DOHH2 (cell line): ENCODE measurements around the gene ASF1A.

ENCODE experiments used
- H3F3A ChIP-seq: fragments of 200-600 bp; sonication (generic), shearing (Covaris generic); 2 replicates; pipeline ENCODE4 v1.6.0; 2016; ENCODE audit warnings: antibody characterized with exemption, mild to moderate bottlenecking; ENCODE audit not compliant: control insufficient read depth, insufficient read depth
- H3K27ac ChIP-seq: fragments of 200-600 bp; sonication (generic); 2 replicates; pipeline ENCODE4 v1.5.1; 2014; ENCODE audit warnings: low read depth, mild to moderate bottlenecking, low read length, moderate library complexity
- H3K27me3 ChIP-seq: fragments of 200-600 bp; sonication (generic); 2 replicates; pipeline ENCODE4 v1.6.1; 2014; ENCODE audit warnings: mild to moderate bottlenecking, low read length, mixed read lengths; ENCODE audit not compliant: control insufficient read depth
- H3K36me3 ChIP-seq: fragments of 200-600 bp; sonication (generic); 2 replicates; pipeline ENCODE4 v1.6.1; 2014; ENCODE audit warnings: mild to moderate bottlenecking, low read length, moderate library complexity, mixed read lengths; ENCODE audit not compliant: control insufficient read depth
- H3K4me1 ChIP-seq: fragments of 200-600 bp; sonication (generic); 2 replicates; pipeline ENCODE4 v1.6.1; 2014; ENCODE audit warnings: mild to moderate bottlenecking, low read length, mixed read lengths; ENCODE audit not compliant: control insufficient read depth
- H3K4me2 ChIP-seq: fragments of 200-600 bp; sonication (generic); 2 replicates; pipeline ENCODE4 v1.6.0; 2014; ENCODE audit warnings: mild to moderate bottlenecking, low read length, moderate library complexity
- H3K4me3 ChIP-seq: fragments of 200-600 bp; sonication (generic); 2 replicates; pipeline ENCODE4 v1.5.1; 2014; ENCODE audit warnings: mild to moderate bottlenecking, low read length, mixed read lengths
- H3K79me2 ChIP-seq: fragments of 200-600 bp; sonication (generic); 2 replicates; pipeline ENCODE4 v1.6.1; 2014; ENCODE audit warnings: mild to moderate bottlenecking, low read length, mixed read lengths; ENCODE audit not compliant: control insufficient read depth
- H3K9me2 ChIP-seq: fragments of 200-600 bp; sonication (generic); replicated peaks from 2 replicates; pipeline ENCODE4 v1.6.1; 2014; ENCODE audit warnings: mild to moderate bottlenecking, low read length, mixed read lengths; ENCODE audit not compliant: control insufficient read depth
- H3K9me3 ChIP-seq: fragments of 200-600 bp; sonication (generic); 2 replicates; pipeline ENCODE4 v1.6.1; 2014; ENCODE audit warnings: antibody characterized with exemption, low read length, mixed read lengths; ENCODE audit not compliant: control insufficient read depth, insufficient read depth
- H4K20me1 ChIP-seq: fragments of 200-600 bp; sonication (generic); 2 replicates; pipeline ENCODE4 v1.6.0; 2014; ENCODE audit warnings: low read depth, mild to moderate bottlenecking, antibody characterized with exemption, low read length, moderate library complexity; ENCODE audit not compliant: control insufficient read depth, insufficient read depth
- CTCF ChIP-seq: fragments of 200-600 bp; sonication (generic); IDR thresholded peaks from one replicate; pipeline ENCODE4 v1.5.1; 2014; ENCODE audit warnings: antibody characterized with exemption, mild to moderate bottlenecking, low read depth, low read length; ENCODE audit not compliant: poor library complexity, severe bottlenecking
- EZH2phosphoT487 ChIP-seq: fragments of 200-600 bp; sonication (generic); IDR thresholded peaks from 2 replicates; pipeline ENCODE4 v1.6.1; 2017; ENCODE audit warnings: borderline replicate concordance, mild to moderate bottlenecking, antibody characterized with exemption, low read length, moderate library complexity, mixed read lengths

ASF1A gene

GRCh38 chr6:118893807-118894424 lies at the start of gene ASF1A:
Gene ASF1A (plus strand): TSS chr6:118894152. CDS start chr6:118894414, 262 bp downstream.
- TF ChIP-seq EZH2phosphoT487: no peak
- peak; percentile 52 for TF ChIP-seq CTCF
- H3K27ac ChIP-seq: peak within 1 kb of the TSS; percentile 93
- peaks cover 5% of the 10 kb centered on the region; the same call in 1 of the 2 replicates for H4K20me1 ChIP-seq
- H3K4me3 ChIP-seq: peak within 1 kb of the TSS; percentile 93
- peak within 1 kb of the TSS; percentile 86 for H3K4me2 ChIP-seq
- no peaks in the 10 kb centered on the region for H3K9me3 ChIP-seq
- peaks cover 95% of the 10 kb centered on the region for H3K79me2 ChIP-seq
- no peaks in the 10 kb centered on the region for H3K27me3 ChIP-seq
- H3K36me3 ChIP-seq: peaks cover 39% of the 10 kb centered on the region
- no peaks in the 10 kb centered on the region for H3K9me2 ChIP-seq
- peaks cover 16% of the 10 kb centered on the region for H3F3A ChIP-seq
- H3K4me1 ChIP-seq: peaks cover 60% of the 10 kb centered on the region

GRCh38 chr6:118844915-118845314 lies 49.0 kb upstream of the ASF1A start:
- Histone ChIP-seq H3F3A (no peaks in the 10 kb centered on the region), H3K9me3 (no peaks in the 10 kb centered on the region), H3K27me3 (no peaks in the 10 kb centered on the region), H3K9me2 (no peaks in the 10 kb centered on the region), H4K20me1 (no peaks in the 10 kb centered on the region), H3K4me3 (no peak overlapping the region), H3K27ac (no peak overlapping the region), H3K4me1 (0 out of 2 replicates have a peak, but pooled peaks cover 4% of the 10 kb centered on the region), H3K36me3 (no peaks in the 10 kb centered on the region), H3K4me2 (no peak overlapping the region), H3K79me2 (no peaks in the 10 kb centered on the region)
- TF ChIP-seq EZH2phosphoT487: no peak
- no peak for TF ChIP-seq CTCF

- H3K4me2 ChIP-seq: no peak overlapping the region
- 0 out of 2 replicates have a peak, but pooled peaks cover 4% of the 10 kb centered on the region for H3K79me2 ChIP-seq
- H3K36me3 ChIP-seq: no peaks in the 10 kb centered on the region
- no peaks in the 10 kb centered on the region for H3K4me1 ChIP-seq
- H3K27me3 ChIP-seq: no peaks in the 10 kb centered on the region
- H3F3A ChIP-seq: no peaks in the 10 kb centered on the region
- H3K9me3 ChIP-seq: no peaks in the 10 kb centered on the region
- no peak overlapping the region for H3K4me3 ChIP-seq
- H3K9me2 ChIP-seq: no peaks in the 10 kb centered on the region
- H3K27ac ChIP-seq: no peak overlapping the region
- no peaks in the 10 kb centered on the region for H4K20me1 ChIP-seq
- TF ChIP-seq EZH2phosphoT487 (no peak), CTCF (no peak)
Observed at GRCh38 chr6:118853408-118853807, 40.5 kb upstream of the ASF1A start.
